Progenitor cell of endocrine pancreas (in vitro differentiated cells): Measurements from ENCODE around the gene LRRN4CL. TPM values are rescaled to one million over a fixed set of nuclear protein-coding genes. Genes with fewer than 3 reads are reported as not detected.

ENCODE experiments used
- total RNA-seq: library from RNA; stranded (reverse); gene quantifications from 2 replicates; pipeline ENCODE4 v1.2.1, GENCODE V29; 2021

The LRRN4CL gene
- total RNA-seq, 1 donor from 2014 or later: 0.65 TPM

Other genes with a start within 250 kb of the LRRN4CL start
- 27.2 and 39.8 TPM in 2 replicates for gene AHNAK, start 142.7 kb downstream of the LRRN4CL start, total RNA-seq
- 1,931 and 1,938 TPM in 2 replicates for gene EEF1G, start 115.6 kb downstream of the LRRN4CL start, total RNA-seq
- gene TUT1, start 98.0 kb downstream of the LRRN4CL start, total RNA-seq: 23.1 and 26.0 TPM in 2 replicates
- gene MTA2, start 87.7 kb downstream of the LRRN4CL start, total RNA-seq: 134 and 140 TPM in 2 replicates
- 42.7 and 47.0 TPM in 2 replicates for gene EML3, start 76.8 kb downstream of the LRRN4CL start, total RNA-seq
- 0.62 and 0.86 TPM in 2 replicates for gene ROM1, start 76.3 kb downstream of the LRRN4CL start, total RNA-seq
- gene B3GAT3, start 67.5 kb downstream of the LRRN4CL start, total RNA-seq: 43.4 and 48.9 TPM in 2 replicates
- gene GANAB, start 42.9 kb downstream of the LRRN4CL start, total RNA-seq: 354 and 361 TPM in 2 replicates
- 23.6 and 24.7 TPM in 2 replicates for gene INTS5, start 36.2 kb downstream of the LRRN4CL start, total RNA-seq
- 71.7 and 73.5 TPM in 2 replicates for gene C11orf98, start 24.3 kb downstream of the LRRN4CL start, total RNA-seq
- gene CSKMT, start 24.2 kb downstream of the LRRN4CL start, total RNA-seq: 12.2 and 18.0 TPM in 2 replicates
- 7.0 and 7.6 TPM in 2 replicates for gene UQCC3, start 17.9 kb downstream of the LRRN4CL start, total RNA-seq
- gene LBHD1, start 17.3 kb downstream of the LRRN4CL start, total RNA-seq: 9.3 and 9.4 TPM in 2 replicates
- 99.8 and 102 TPM in 2 replicates for gene UBXN1, start 10.5 kb downstream of the LRRN4CL start, total RNA-seq
- gene BSCL2, start 17.9 kb upstream of the LRRN4CL start, total RNA-seq: 84.9 and 85.8 TPM in 2 replicates
- 1.8 and 2.0 TPM in 2 replicates for gene GNG3, start 18.1 kb upstream of the LRRN4CL start, total RNA-seq
- gene HNRNPUL2, start 37.9 kb upstream of the LRRN4CL start, total RNA-seq: 61.0 and 63.9 TPM in 2 replicates
- 35.5 and 40.8 TPM in 2 replicates for gene TTC9C, start 39.0 kb upstream of the LRRN4CL start, total RNA-seq
- gene ZBTB3, start 64.6 kb upstream of the LRRN4CL start, total RNA-seq: 13.4 and 17.3 TPM in 2 replicates
- 93.8 and 101 TPM in 2 replicates for gene POLR2G, start 72.0 kb upstream of the LRRN4CL start, total RNA-seq
- 52.3 and 56.3 TPM in 2 replicates for gene TAF6L, start 81.9 kb upstream of the LRRN4CL start, total RNA-seq
- gene TMEM179B, start 97.9 kb upstream of the LRRN4CL start, total RNA-seq: 38.4 and 40.8 TPM in 2 replicates
- gene TMEM223, start 102.5 kb upstream of the LRRN4CL start, total RNA-seq: 18.6 and 19.8 TPM in 2 replicates
- gene NXF1, start 115.9 kb upstream of the LRRN4CL start, total RNA-seq: 120 and 130 TPM in 2 replicates
- gene STX5, start 142.5 kb upstream of the LRRN4CL start, total RNA-seq: 39.3 and 45.3 TPM in 2 replicates
- gene TEX54, start 143.3 kb upstream of the LRRN4CL start, total RNA-seq: not detected in 2 replicates
- gene WDR74, start 150.1 kb upstream of the LRRN4CL start, total RNA-seq: 55.8 and 60.3 TPM in 2 replicates
- 140 and 180 TPM in 2 replicates for gene SLC3A2, start 191.4 kb upstream of the LRRN4CL start, total RNA-seq
- 0.62 and 0.67 TPM in 2 replicates for gene CHRM1, start 231.8 kb upstream of the LRRN4CL start, total RNA-seq